ENCODE data around the gene IQSEC3. TPM values are rescaled to one million over a fixed set of nuclear protein-coding genes. Genes with fewer than 3 reads are reported as not detected.

IQSEC3 gene
- total and polyA plus RNA-seq, 11 donors, result 0.29 to 3.2 (median 1.5) TPM

DNA sequence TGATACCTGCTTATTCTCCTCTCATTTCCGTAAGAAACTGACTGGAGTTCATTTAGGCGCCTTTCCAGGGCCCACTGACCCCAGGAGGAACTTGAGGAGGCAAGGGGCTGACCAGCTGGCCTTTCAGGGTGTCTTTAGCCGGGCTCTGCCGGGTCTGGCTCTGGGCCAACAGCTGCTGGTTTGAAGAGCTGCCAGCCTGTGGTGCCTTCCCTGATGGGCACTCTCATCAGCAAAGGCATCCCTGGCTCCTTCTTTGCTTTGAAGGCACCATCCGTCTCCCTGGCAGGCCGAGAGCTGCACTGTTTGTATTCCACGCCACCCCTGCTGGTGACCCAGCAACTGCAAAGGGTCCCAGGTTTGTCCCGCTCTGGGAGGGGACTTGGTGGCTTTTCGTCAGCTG lies 42.0 kb downstream of the IQSEC3 start:
- peaks cover 0 to 16% (median 0%) of the 10 kb centered on the region in 9 donors for H3K27me3 ChIP-seq
- H3K4me3 ChIP-seq, result no peak overlapping the region
- intact Hi-C loops (cut with DNase I), result no loop called here
- DNase-seq (peak in 4 of 5 donors; percentile 35 to 58 (median 49)), ATAC-seq (peak in 3 of 4 donors; percentile 20 to 61 (median 40))
- no peaks in the 10 kb centered on the region for H3K9me3 ChIP-seq
- WGBS, 4 donors, result 62 to 71% (median 69%) methylated on average over 9 of the region's 9 CpGs
- H3K27ac ChIP-seq, result no peak overlapping the region
- no peaks in the 10 kb centered on the region for H3K36me3 ChIP-seq
- peaks cover 0 to 38% (median 1%) of the 10 kb centered on the region in 12 donors for H3K4me1 ChIP-seq
- TF ChIP-seq CTCF (IDR thresholded peaks at IDR 0.05), result no peak
- no peak for TF ChIP-seq POLR2A (IDR thresholded peaks at IDR 0.05)

- Histone ChIP-seq H3K36me3 (no peaks in the 10 kb centered on the region), H3K4me1 (peaks cover 0 to 38% (median 1%) of the 10 kb centered on the region in 12 donors), H3K9me3 (no peaks in the 10 kb centered on the region), H3K4me3 (no peak overlapping the region), H3K27ac (no peak overlapping the region), H3K27me3 (peaks cover 0 to 16% (median 0%) of the 10 kb centered on the region in 9 donors)
- TF ChIP-seq POLR2A (IDR thresholded peaks at IDR 0.05) (no peak), CTCF (IDR thresholded peaks at IDR 0.05) (no peak)
- intact Hi-C loops (cut with DNase I), result no loop called here
- no peak for ATAC-seq
- WGBS, 4 donors, result 51 to 56% (median 55%) methylated on average over 6 of the region's 6 CpGs
- peak in 1 of 5 donors; percentile 10 for DNase-seq
These were observed 42.9 kb downstream of the IQSEC3 start for GRCh38 chr12:109446-109845.

DNA sequence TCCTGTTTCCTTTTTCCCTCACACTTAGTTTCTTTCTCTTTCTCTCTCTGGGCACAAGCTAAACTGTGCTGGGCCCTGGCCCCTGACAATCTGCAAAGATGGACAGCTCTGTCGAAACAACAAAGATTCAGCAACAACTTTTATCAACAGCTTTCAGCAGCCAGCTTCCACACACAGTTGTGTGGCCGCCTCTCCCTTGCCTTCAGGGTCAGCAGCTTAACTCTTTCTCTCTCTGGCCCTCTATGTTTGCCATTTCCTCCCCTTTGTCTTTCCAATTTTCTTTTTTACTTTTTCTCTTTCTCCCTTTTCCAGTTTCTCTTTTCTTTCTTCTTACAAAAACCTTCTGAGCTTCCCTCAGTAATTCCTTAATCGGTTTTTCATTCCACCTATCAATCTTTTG lies 43.3 kb downstream of the IQSEC3 start:
- intact Hi-C loops (cut with DNase I), result no loop called here
- no peaks in the 10 kb centered on the region for H3K9me3 ChIP-seq
- DNase-seq, result peak in 1 of 5 donors; percentile 17
- peaks cover 0 to 38% (median 1%) of the 10 kb centered on the region in 12 donors for H3K4me1 ChIP-seq
- TF ChIP-seq CTCF (IDR thresholded peaks at IDR 0.05) (no peak), POLR2A (IDR thresholded peaks at IDR 0.05) (no peak)
- 53 to 65% (median 57%) methylated on average over 3 of the region's 3 CpGs for WGBS, 4 donors
- no peak for ATAC-seq
- H3K27me3 ChIP-seq, result peaks cover 0 to 12% (median 0%) of the 10 kb centered on the region in 9 donors
- no peaks in the 10 kb centered on the region for H3K36me3 ChIP-seq
- no peak overlapping the region for H3K27ac ChIP-seq
- no peak overlapping the region for H3K4me3 ChIP-seq

DNA sequence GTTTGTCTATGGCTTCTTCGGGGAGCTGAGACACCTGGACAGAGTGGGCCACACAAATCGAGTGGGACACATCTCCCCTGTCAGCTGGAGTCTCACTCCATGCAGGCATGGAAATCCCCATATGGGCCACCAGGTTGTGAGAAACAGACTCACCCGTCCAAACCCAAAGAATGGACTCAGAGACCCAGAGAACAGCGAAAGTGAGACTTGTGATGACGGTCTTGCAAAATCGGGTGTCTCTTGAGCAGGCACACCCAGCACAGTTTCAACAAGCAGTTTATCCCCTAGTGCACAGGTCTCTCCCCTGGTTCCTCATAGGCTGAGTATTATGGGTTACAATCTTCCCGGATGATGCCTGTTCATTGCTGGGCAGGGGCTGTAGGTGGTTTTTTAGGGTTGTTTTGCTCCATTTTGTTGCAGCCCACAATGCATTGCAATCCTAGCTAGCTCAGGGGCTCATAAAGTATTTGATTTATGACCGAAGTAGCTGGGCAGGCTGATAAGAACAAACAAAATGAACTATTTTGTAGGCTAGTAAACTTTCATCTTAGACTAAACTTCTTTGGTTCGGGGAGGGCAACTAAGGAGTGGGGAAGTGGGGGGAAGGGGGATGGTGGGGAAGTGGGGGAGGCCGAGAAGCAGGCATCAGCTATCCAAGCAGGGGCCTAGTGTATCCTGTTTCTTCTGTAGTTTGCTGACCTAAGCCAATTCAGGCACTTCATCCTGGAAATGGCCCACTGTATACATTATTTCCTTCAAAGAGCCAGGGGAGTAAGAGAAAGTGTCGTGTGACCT lies 45.3 kb downstream of the IQSEC3 start:
- peak in 1 of 5 donors; percentile 14 for DNase-seq
- no peaks in the 10 kb centered on the region for H3K36me3 ChIP-seq
- WGBS, 4 donors, result 74 to 79% (median 77%) methylated on average over 11 of the region's 11 CpGs
- ATAC-seq, result peak in 1 of 4 donors; percentile 36
- H3K4me1 ChIP-seq, result peaks cover 0 to 28% (median 0%) of the 10 kb centered on the region in 12 donors
- TF ChIP-seq CTCF (IDR thresholded peaks at IDR 0.05) (no peak), POLR2A (IDR thresholded peaks at IDR 0.05) (no peak)
- peaks cover 0 to 9% (median 0%) of the 10 kb centered on the region in 9 donors for H3K27me3 ChIP-seq
- peak overlapping the region in 1 of 12 donors; percentile 46 for H3K27ac ChIP-seq
- intact Hi-C loops (cut with DNase I), result no loop called here
- no peaks in the 10 kb centered on the region for H3K9me3 ChIP-seq
- no peak overlapping the region for H3K4me3 ChIP-seq

Data from heart left ventricle (tissue), 16 donors.